H9 (cell line): ENCODE results near the gene IL1RAPL1. TPM values are rescaled to one million over a fixed set of nuclear protein-coding genes. Genes with fewer than 3 reads are reported as not detected.

ENCODE experiments used
- DNase-seq: peaks from one replicate; pipeline ENCODE4 v3.0.0-alpha.2; 2017
- H2AFZ ChIP-seq: one replicate; pipeline ENCODE4 v1.6.1; 2013; ENCODE audit warnings: mild to moderate bottlenecking, low read length, control low read depth, moderate library complexity
- H2AK5ac ChIP-seq: 2 replicates; pipeline ENCODE4 v1.6.1; 2013; ENCODE audit warnings: low read length, control low read depth, mixed read lengths; ENCODE audit not compliant: insufficient read length
- H2BK120ac ChIP-seq: one replicate; pipeline ENCODE4 v1.6.1; 2013; ENCODE audit warnings: low read depth, mild to moderate bottlenecking, low read length, control low read depth, inconsistent platforms; ENCODE audit not compliant: poor library complexity, severe bottlenecking
- H2BK12ac ChIP-seq: 2 replicates; pipeline ENCODE4 v1.6.1; 2013; ENCODE audit warnings: low read length, control low read depth, mixed read lengths, low read depth; ENCODE audit not compliant: insufficient read length
- H2BK15ac ChIP-seq: 2 replicates; pipeline ENCODE4 v1.6.1; 2013; ENCODE audit warnings: low read depth, low read length, control low read depth
- H2BK20ac ChIP-seq: one replicate; pipeline ENCODE4 v1.6.1; 2013; ENCODE audit warnings: low read depth, mild to moderate bottlenecking, low read length, control low read depth, inconsistent platforms; ENCODE audit not compliant: poor library complexity, severe bottlenecking
- H2BK5ac ChIP-seq: 2 replicates; pipeline ENCODE4 v1.6.1; 2013; ENCODE audit warnings: low read length, control low read depth, mixed read lengths; ENCODE audit not compliant: insufficient read length
- H3K14ac ChIP-seq: 2 replicates; pipeline ENCODE4 v1.6.1; 2013; ENCODE audit warnings: low read length, control low read depth; ENCODE audit not compliant: insufficient read depth
- H3K18ac ChIP-seq: 2 replicates; pipeline ENCODE4 v1.6.1; 2013; ENCODE audit warnings: low read depth, mild to moderate bottlenecking, mixed read lengths, low read length, control low read depth; ENCODE audit not compliant: insufficient read length
- H3K23ac ChIP-seq: 2 replicates; pipeline ENCODE4 v1.6.1; 2013; ENCODE audit warnings: low read length, control low read depth, mixed read lengths, low read depth; ENCODE audit not compliant: insufficient read length
- H3K23me2 ChIP-seq: 2 replicates; pipeline ENCODE4 v1.6.1; 2013; ENCODE audit warnings: low read depth, mild to moderate bottlenecking, mixed read lengths, low read length, control low read depth; ENCODE audit not compliant: insufficient read length, poor library complexity, severe bottlenecking
- H3K27ac ChIP-seq: 2 replicates; pipeline ENCODE4 v1.5.1; 2013; ENCODE audit warnings: low read length, control low read depth, mixed read lengths, low read depth; ENCODE audit not compliant: insufficient read length
- H3K27me3 ChIP-seq: 2 replicates; pipeline ENCODE4 v1.6.1; 2013; ENCODE audit warnings: low read length, control low read depth, inconsistent platforms; ENCODE audit not compliant: insufficient read depth
- H3K4ac ChIP-seq: 2 replicates; pipeline ENCODE4 v1.6.1; 2013; ENCODE audit warnings: low read depth, mild to moderate bottlenecking, control low read depth, inconsistent platforms, low read length, moderate library complexity
- H3K4me1 ChIP-seq: 2 replicates; pipeline ENCODE4 v1.6.1; 2013; ENCODE audit warnings: low read length, control low read depth, inconsistent platforms; ENCODE audit not compliant: insufficient read depth
- H3K4me2 ChIP-seq: 2 replicates; pipeline ENCODE4 v1.6.1; 2013; ENCODE audit warnings: low read length, control low read depth, mixed read lengths; ENCODE audit not compliant: insufficient read length, insufficient read depth
- H3K56ac ChIP-seq: 2 replicates; pipeline ENCODE4 v1.6.1; 2013; ENCODE audit warnings: low read depth, mild to moderate bottlenecking, mixed read lengths, low read length, control low read depth; ENCODE audit not compliant: insufficient read length
- H3K79me1 ChIP-seq: 2 replicates; pipeline ENCODE4 v1.6.1; 2013; ENCODE audit warnings: low read depth, mild to moderate bottlenecking, moderate library complexity, low read length, control low read depth, inconsistent platforms; ENCODE audit not compliant: insufficient read depth, poor library complexity, severe bottlenecking
- H3K79me2 ChIP-seq: 2 replicates; pipeline ENCODE4 v1.6.1; 2013; ENCODE audit warnings: low read length, control low read depth, inconsistent platforms; ENCODE audit not compliant: insufficient read depth
- H3K9ac ChIP-seq: 2 replicates; pipeline ENCODE4 v1.6.1; 2013; ENCODE audit warnings: low read length, control low read depth, mixed read lengths; ENCODE audit not compliant: insufficient read length; ENCODE audit errors: extremely low read depth
- H3K9me3 ChIP-seq: one replicate; pipeline ENCODE4 v1.6.1; 2013; ENCODE audit warnings: low read depth, low read length, inconsistent platforms; ENCODE audit not compliant: control insufficient read depth
- H3T11ph ChIP-seq: one replicate; pipeline ENCODE4 v1.6.1; 2013; ENCODE audit warnings: mild to moderate bottlenecking, low read length, control low read depth, inconsistent platforms
- H4K20me1 ChIP-seq: one replicate; pipeline ENCODE4 v1.6.1; 2013; ENCODE audit not compliant: control insufficient read depth, insufficient read length, insufficient read depth
- H4K5ac ChIP-seq: 2 replicates; pipeline ENCODE4 v1.6.1; 2013; ENCODE audit warnings: low read depth, mild to moderate bottlenecking, mixed read lengths, low read length, control low read depth; ENCODE audit not compliant: insufficient read length
- H4K8ac ChIP-seq: replicated peaks from 2 replicates; pipeline ENCODE4 v1.6.1; 2013; ENCODE audit warnings: low read length, control low read depth, mixed read lengths, low read depth; ENCODE audit not compliant: insufficient read length
- H4K91ac ChIP-seq: 2 replicates; pipeline ENCODE4 v1.6.1; 2013; ENCODE audit warnings: low read depth, mild to moderate bottlenecking, moderate library complexity, mixed read lengths, low read length, control low read depth; ENCODE audit not compliant: insufficient read length
- H3K27ac Mint-ChIP-seq, 3 experiments: 2 replicates in 2 of 3; 3 replicates in 1 of 3; pipeline ENCODE4 v1.8.0; 2020 to 2021; ENCODE audit warnings: mixed read lengths in 3 of 3, mild to moderate bottlenecking in 1 of 3, moderate library complexity in 1 of 3
- H3K27me3 Mint-ChIP-seq: 2 replicates; pipeline ENCODE4 v1.8.0; 2021; ENCODE audit warnings: low read depth, mild to moderate bottlenecking, moderate library complexity, mixed read lengths
- H3K36me3 Mint-ChIP-seq, 3 experiments: 2 replicates in 2 of 3; 3 replicates in 1 of 3; pipeline ENCODE4 v1.8.0; 2020 to 2021; ENCODE audit warnings: low read depth in 3 of 3, mixed read lengths in 3 of 3; ENCODE audit not compliant: insufficient read depth in 1 of 3
- H3K4me1 Mint-ChIP-seq, 2 experiments: 2 replicates each; pipeline ENCODE4 v1.8.0; 2020; ENCODE audit warnings: mixed read lengths in 2 of 2
- H3K4me3 Mint-ChIP-seq, 2 experiments: 2 replicates in 1 of 2; 3 replicates in 1 of 2; pipeline ENCODE4 v1.8.0; 2020 to 2021; ENCODE audit warnings: mild to moderate bottlenecking in 2 of 2, mixed read lengths in 2 of 2, moderate library complexity in 1 of 2
- H3K9me3 Mint-ChIP-seq, 2 experiments: 2 replicates in 1 of 2; 3 replicates in 1 of 2; pipeline ENCODE4 v1.8.0; 2020; ENCODE audit warnings: mild to moderate bottlenecking in 2 of 2, mixed read lengths in 2 of 2, moderate library complexity in 1 of 2
- CTCF ChIP-seq: fragments of 200-600 bp; sonication (generic); conservative IDR thresholded peaks from 3 replicates; pipeline ENCODE4 v1.8.0; 2021; ENCODE audit warnings: antibody characterized with exemption, mild to moderate bottlenecking
- WGBS: extraction: QIAGEN DNeasy Blood & Tissue Kit; methylation state at CpG from one replicate; pipeline ENCODE4 v1.1.7; 2013; ENCODE audit warnings: missing lambda C conversion rate, low lambda C conversion rate, mixed read lengths; ENCODE audit not compliant: insufficient read length; ENCODE audit errors: extremely low coverage; 5-methylcytosine and 5-hydroxymethylcytosine counted together
- total RNA-seq: library from RNA; stranded (reverse); gene quantifications from 2 replicates; pipeline ENCODE4 v1.2.1, GENCODE V29; 2021

IL1RAPL1 gene
- total RNA-seq, 1 experiment from 2014 or later: 0.31 TPM

GRCh38 chrX:28910487-28910886, 323.2 kb downstream of the IL1RAPL1 start:
- H3K4me1 Mint-ChIP-seq: no peaks in the 10 kb centered on the region; a peak in 1 of 4 replicates
- Histone ChIP-seq H3K4ac (no peak overlapping the region), H3K23me2 (no peaks in the 10 kb centered on the region), H3K9me3 (no peaks in the 10 kb centered on the region), H4K5ac (no peak overlapping the region), H2BK12ac (no peak overlapping the region), H2BK120ac (no peak overlapping the region), H3K27me3 (no peaks in the 10 kb centered on the region), H3K18ac (no peak overlapping the region), H3K14ac (no peak overlapping the region), H2AK5ac (no peak overlapping the region), H3K4me1 (no peaks in the 10 kb centered on the region), H3K79me2 (no peaks in the 10 kb centered on the region), H3T11ph (no peak overlapping the region), H4K8ac (no peak overlapping the region), H3K4me2 (no peak overlapping the region), H4K91ac (no peak overlapping the region), H3K9ac (no peak overlapping the region), H3K79me1 (no peaks in the 10 kb centered on the region), H3K56ac (no peak overlapping the region), H3K27ac (no peak overlapping the region), H2AFZ (no peak overlapping the region), H3K23ac (no peak overlapping the region), H2BK5ac (no peak overlapping the region), H4K20me1 (no peaks in the 10 kb centered on the region), H2BK15ac (no peak overlapping the region), H2BK20ac (no peak overlapping the region)
- peaks cover 0 to 50% of the 10 kb centered on the region in 2 experiments; a peak in 4 of 5 replicates for H3K9me3 Mint-ChIP-seq
- no peaks in the 10 kb centered on the region for H3K27me3 Mint-ChIP-seq
- no peaks in the 10 kb centered on the region for H3K36me3 Mint-ChIP-seq
- TF ChIP-seq CTCF: no peak
- no peak overlapping the region for H3K4me3 Mint-ChIP-seq
- no peak for DNase-seq
- WGBS: no CpG with 5 or more reads among the region's 2 CpGs
- no peak overlapping the region for H3K27ac Mint-ChIP-seq
